OCI-LY3 (cell line): ENCODE measurements around the gene GPR39.

Experiments
- CTCF ChIP-seq: fragments of 200-600, 300-600 bp; sonication (generic); IDR thresholded peaks from 2 replicates; pipeline ENCODE4 v1.5.1; 2014; ENCODE audit warnings: antibody characterized with exemption, low read length, low read depth
- EZH2phosphoT487 ChIP-seq: fragments of 200-600 bp; shearing (Covaris generic); IDR thresholded peaks from 2 replicates; pipeline ENCODE4 v1.6.1; 2018; ENCODE audit warnings: antibody characterized with exemption, mixed run types, low read depth

- TF ChIP-seq CTCF, result no peak
- no peak for TF ChIP-seq EZH2phosphoT487
Observed at GRCh38 chr2:132607426-132608090, 191.0 kb downstream of the GPR39 start.
